Stimulated activated CD4-positive, alpha-beta T cell treated with anti-CD3 and anti-CD28 coated beads, Interleukin-1b, Interleukin-23, amount 100 ng/mL, for 1 hour (primary cell): Measurements from ENCODE around the gene SCARB1.

Source experiments
- DNase-seq, 2 donors: peaks; one replicate each; pipeline ENCODE4 v3.0.0-alpha.2; 2020; ENCODE audit warnings: low read depth in 2 of 2

The SCARB1 gene

DNA sequence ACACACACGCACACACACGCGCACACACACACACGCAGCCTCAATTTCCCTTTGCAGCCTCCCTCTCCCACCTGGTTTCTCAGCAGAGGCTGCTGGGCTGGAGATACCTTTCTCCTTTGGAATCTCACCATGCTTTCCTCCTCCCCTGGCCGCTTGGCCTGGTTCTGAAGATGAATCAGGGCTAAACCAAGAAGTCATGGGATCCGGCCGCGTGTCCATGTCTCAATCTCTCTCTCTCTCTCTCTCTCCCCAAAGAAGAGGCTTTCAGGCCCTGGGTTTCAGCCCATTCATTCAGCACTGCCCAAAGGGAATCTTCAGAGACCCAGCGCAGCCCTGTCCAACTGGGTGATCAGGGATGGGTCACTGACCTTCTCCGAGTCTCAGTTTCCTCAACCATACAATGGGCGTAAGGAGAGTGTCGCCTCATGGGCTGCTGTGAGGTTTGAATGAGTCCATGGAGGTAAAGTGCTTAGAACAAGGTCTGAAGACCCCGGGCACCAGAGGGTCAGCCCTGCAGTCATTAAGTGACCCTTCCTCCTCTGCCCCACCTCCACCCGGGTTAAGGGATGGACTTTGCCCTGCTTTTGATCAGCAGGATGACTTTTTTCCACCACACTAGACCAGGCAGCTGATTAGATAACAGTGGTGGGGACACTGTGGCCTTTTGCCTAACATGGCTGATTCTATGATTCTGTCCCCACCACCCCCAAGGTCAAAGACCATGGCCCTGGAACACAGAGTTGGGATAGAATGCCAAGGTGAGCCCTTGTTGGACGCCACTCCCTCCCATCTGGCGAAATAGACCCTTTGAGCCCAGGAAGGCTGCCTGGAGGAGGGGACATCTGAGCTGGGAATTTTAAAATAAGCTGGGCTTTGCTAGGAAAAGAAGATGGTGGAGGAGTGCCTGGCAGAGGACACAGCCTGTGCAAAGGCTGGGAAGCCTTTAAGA, 42.1 kb downstream of the SCARB1 start:
- no peak for DNase-seq

DNA sequence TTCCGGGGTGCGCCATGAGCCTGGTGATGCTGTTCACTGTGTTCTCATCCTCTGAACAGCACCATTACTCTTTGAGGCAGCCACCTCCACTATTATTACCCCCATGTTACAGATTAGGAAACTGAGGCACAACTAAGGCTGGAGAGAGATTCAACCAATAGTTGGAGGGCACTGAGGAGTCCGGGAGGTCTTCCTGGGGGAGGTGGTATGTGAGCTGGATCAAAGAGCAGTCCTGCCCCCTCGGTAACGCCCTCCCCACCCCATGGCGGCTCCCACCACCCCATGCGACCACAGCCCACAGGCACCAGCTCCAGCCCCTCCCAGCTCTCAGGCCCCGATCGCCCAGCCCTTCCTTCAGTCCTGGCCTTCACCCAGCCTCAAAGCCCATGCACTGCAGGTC, 43.5 kb downstream of the SCARB1 start:
- DNase-seq: no peak

GRCh38 chr12:124819525-124819924, 44.1 kb downstream of the SCARB1 start:
- DNase-seq: no peak

DNA sequence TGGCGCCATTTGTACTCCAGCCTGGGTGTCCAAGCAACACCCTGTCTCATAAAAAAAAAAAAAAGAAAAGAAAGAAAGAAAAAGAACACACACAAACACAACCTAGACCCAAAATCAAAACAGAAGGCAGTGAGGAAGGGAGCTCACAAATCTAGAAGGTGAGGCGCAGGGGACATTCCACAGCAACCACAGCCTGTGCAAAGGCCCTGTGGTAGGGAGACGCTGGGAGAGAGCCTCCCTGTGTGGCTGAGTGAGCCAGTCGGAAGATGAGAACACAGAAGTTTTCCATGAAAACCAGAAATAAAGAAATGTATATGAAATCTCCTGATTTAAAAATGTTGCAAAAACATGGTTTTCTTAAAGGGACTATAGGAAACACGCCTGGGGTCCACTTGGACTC, 44.6 kb downstream of the SCARB1 start:
- no peak for DNase-seq

DNA sequence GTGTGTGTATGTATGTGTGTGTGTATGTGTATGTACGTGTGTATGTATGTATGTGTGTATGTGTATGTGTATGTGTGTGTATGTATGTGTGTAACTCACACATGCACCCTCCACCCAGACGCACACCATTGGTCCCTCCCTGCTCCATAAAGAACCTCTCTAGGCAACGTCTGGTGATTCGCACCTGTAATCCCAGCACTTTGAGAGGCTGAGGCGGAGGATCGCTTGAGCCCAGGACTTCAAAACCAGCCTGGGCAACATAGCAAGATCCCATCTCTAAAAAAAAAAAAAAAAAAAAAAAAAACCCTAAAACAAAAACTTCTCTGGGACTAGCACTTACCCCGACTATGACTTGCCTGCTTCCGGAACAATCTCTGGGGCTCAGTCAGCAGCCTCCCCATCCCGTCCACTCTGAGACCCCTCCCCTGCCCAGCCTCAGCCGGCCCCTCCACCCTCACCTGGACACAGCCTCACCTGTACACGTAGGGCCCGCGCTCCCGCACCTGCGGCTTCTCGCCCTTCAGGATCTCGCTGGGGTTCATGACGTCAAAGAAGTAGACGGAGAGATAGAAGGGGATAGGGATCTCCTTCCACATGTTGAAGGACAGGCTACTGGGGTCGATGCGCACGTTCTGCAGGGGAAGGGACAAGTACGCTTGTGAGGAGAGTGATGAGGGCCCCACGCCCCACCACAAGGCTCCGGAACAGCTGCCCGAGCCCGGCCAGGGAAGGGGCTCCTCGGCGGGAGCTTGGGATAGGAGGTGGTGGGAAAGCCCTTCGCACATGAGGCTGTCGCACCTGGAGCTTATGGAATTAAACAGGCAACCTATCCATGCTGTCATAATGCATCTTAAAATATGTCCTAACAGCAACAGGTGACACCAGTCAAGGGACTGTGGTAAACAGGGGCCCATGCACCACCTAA, 46.3 kb downstream of the SCARB1 start:
- DNase-seq: no peak

DNA sequence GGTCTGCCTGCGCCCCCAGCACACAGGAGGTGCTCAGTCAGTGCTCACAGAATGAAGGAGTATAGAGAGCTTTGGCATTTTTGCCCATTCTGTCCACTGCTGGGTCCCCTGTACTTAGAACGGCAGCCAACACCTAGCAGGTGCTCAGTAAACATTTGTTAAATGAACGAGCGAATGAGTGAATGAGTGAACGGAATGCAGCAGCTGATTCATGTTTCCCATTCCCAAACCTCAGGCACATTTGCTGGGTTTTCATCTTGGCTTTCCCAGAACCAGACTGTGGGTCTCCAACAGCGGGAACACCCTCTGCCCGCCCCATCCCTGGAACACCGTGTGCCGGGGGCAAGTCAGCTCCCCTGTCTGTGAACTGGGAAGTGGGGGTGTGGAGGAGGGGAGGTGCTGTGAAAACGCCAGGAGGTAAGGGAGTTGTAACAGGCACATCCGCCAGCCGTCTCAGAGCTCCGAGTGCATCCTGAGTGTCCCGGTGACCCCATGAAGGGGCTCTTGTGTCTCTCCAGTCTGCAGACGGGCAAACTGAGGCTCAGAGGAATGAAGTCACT, 47.3 kb downstream of the SCARB1 start:
- no peak for DNase-seq

DNA sequence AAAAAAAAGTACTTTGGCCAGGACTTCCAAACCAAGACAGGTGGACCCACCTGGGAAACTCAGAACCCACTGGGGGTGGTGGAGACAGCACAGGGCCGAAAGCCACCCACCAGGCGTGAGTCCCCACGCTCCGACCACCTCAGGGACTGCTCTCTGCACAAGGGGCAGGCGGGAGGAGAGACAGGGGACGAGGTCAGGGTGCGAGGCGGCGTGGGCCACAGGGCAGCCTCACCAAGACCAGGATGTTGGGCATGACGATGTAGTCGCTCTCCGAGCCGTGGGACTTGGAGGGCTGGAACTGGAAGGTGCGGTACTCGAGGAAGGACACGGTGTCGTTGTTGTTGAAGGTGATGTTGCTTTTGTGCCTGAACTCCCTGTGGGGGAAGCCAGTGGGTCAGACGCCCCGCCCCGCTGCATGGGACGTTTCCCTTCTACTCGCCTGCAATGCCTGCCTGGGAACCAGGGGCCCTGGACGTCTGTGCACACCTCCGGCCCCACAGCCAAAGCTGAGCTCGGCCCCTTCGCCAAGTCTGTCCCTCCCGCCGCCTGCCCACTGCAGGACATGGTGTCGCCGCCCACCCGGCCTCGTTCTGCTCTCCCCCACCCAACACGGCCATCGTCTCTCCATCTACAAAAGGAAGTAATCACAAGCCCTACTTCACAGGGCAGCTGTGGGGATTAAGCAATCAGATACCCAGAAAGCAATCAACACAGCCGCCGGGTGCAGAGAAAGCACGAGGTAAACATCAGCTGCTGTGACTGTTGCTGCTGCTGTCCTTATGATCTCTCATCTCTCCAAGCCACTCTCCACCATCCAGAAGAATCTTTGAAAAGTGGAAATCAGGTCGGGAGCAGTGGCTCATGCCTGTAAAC, 48.7 kb downstream of the SCARB1 start:
- no peak for DNase-seq

GRCh38 chr12:124813782-124814181, 49.9 kb downstream of the SCARB1 start:
- no peak for DNase-seq

DNA sequence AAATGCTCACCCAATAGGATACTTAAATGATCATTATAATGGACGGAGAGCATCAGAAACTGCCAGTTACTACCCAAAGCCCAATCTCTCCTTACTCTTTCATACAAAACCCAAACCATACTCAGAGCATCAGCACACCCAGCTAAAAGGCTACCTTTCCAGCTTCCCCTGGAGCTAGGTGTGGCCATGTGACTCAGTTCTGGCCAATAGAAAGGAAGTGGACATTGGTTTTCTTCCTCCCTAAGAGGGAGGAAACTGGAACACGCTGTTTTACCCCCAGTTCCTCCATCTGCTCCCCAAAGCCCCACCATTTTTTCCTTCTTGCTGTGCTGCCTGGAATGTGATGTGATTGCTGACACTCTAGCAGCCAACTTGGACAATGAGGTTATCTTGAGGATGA, 50.7 kb downstream of the SCARB1 start:
- no peak for DNase-seq

- no peak for DNase-seq
These were observed 51.3 kb downstream of the SCARB1 start for GRCh38 chr12:124812356-124812755.

GRCh38 chr12:124811633-124812032, 52.0 kb downstream of the SCARB1 start:
- DNase-seq: no peak

DNA sequence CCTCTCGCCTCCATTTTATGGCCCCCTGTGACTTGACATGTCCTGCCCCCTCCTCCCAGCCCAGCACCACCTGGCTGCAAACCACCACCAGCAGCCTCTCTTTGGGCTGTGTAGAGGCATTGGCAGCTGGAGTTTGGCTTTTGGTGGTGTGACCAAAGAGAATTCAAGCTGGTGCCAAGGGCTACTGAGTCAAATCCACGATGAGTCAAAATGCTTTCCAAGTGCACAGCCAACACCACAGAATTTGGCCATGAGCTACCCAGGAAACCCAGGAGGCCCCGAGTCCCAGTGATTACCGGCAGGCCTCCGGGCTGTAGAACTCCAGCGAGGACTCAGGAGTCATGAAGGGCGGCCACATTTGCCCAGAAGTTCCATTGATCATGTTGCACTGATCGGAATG, 53.8 kb downstream of the SCARB1 start:
- DNase-seq: no peak

- DNase-seq: no peak
These were observed 54.3 kb downstream of the SCARB1 start for GRCh38 chr12:124809391-124809790.

GRCh38 chr12:124808272-124808671, 55.4 kb downstream of the SCARB1 start:
- no peak for DNase-seq

GRCh38 chr12:124805876-124806668, 57.6 kb downstream of the SCARB1 start:
- no peak for DNase-seq

DNA sequence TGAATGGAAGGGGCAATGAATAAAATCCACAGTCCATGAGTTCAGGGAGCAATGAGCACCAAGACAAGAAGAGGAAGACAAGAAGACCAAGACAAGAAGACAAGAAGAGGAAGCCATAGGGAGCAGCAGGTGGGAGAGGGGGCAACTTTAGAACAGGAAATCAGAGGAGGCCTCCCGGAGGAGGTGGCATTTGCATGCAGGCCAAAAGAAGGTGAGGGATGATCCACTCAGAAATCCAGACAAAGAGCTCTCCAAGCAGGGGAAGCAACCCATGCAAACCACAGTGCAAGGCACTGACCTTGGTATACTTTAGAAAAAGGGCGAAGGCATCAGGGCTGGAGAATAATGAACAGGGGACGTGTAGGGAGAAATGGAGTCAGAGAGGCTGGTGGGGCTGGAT, 58.6 kb downstream of the SCARB1 start:
- no peak for DNase-seq

DNA sequence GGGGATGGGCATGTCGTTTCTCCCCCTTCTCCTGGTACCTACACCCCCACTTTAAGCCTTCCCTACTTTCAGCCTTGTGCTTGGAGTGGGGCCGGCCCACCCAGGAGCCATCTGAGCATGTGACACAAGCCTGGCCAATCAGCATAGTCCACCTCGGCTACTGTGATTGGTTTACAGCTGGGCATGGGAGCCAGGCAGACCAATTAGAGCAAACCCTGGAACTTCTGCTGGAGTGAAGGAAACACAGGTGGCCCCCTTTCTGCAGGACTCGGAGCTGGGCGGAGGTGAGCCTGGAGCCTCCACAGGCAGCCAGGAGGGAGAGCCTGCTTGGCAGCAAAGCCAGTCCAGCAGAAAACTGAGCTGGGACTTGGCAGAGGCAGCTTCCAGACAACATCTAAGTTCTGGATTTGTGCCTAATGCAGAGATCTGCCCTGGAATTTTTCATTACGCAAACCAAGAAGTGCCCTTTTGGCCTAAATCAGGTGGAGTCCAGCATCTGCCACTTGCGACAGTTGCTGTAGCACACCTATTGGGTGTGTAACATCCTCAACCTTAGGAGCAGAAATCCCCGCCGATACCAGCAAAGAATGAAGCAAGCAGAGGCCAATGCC, 59.5 kb downstream of the SCARB1 start:
- no peak for DNase-seq

DNA sequence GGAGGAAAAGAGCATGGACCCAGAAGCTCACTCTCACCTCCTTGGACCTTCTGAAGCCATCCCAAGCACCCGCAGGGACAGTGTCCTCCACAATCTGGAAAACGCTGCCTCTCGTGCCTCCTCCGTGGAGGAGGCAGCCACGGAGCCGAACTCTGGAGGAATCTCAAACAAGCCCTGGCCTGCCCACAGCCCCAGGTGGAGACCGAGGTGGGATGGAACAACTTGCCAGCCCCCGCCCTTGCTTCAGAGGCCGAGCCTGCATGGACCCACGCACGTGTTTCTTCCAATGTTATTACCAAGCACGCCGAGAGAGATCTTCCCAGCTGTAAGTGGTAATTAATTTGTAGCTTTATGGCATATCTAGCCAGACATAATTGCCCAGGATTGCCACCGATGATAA, 61.3 kb downstream of the SCARB1 start:
- DNase-seq: no peak

DNA sequence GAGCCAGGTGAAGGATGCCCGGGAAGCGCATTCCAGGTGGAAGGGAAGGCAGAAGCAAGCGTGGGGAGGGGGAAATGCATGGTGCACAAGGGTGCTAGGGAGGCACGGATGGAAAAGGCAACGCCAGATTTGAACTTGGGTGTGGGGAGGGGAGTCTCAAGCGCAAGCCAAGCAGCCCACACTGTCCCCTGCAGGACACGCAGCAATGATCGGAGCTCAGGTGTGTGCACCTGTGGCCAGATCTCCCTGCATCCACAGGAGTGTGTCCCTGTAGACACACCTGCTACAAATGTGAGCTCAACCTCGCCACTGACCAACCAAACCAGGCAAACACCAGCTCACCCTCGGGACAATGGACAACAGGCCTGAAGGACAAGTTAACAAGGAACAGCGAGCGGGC, 63.2 kb downstream of the SCARB1 start:
- DNase-seq: no peak

DNA sequence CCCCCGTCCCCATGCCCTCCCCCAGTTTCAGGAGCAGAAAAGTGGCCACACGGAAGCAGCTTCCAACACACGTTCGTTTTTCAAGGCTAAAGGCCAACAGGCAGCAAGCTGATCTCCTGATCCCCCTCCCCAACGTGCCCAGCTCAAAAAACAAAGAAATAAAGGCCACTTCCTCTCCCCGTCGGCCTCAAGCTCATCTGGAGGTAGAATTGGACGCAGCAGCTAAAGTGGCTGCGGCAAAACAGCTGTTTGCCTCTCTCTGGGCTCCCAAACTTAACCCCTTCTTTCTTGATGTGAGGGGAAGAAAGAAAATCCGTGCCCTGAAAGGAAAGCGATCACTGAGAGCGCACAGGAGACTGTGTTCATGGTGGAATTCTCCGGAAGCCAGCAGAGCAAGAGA, 66.3 kb downstream of the SCARB1 start:
- no peak for DNase-seq
